HEK293T (cell line): ENCODE data around the gene PHLDA1.

Experiments used
- ARNT ChIP-seq: fragments of 450-650 bp; IDR thresholded peaks from 2 replicates; pipeline ENCODE4 v1.6.1; 2017; ENCODE audit warnings: mild to moderate bottlenecking
- BHLHE40 ChIP-seq: fragments of 450-650 bp; IDR thresholded peaks from 2 replicates; pipeline ENCODE4 v1.6.1; 2016; ENCODE audit warnings: mild to moderate bottlenecking, moderate library complexity, borderline replicate concordance
- SP1 ChIP-seq: fragments of 450-650 bp; IDR thresholded peaks from 2 replicates; pipeline ENCODE4 v1.6.1; 2017

DNA sequence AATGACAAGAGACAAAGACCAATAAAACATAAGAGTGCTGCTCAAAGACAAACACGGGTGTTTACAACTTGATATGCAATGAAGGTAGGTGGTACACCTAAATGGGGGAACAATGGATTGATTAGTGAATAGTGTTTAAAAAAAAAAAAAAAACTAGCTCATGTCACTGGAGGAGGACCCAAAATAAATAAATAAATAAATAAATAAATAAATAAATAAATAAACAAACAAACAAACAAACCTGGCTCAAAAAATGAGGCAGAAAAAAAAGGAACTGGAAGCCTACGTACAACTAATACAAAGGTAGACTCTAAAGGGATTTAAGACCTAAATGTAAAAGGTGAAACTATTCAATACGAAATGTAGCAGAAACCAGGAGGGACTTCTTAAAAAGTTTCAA is 34.3 kb upstream of the PHLDA1 start:
- TF ChIP-seq ARNT (no peak), SP1 (no peak), BHLHE40 (no peak)
